Measurements from ENCODE around the gene UBAP1.
"Not testable (repeated sequence)": the region's sequence is repeated elsewhere in the genome, so short reads cannot be mapped to it uniquely, and the experiment has no call there.

UBAP1 gene

DNA sequence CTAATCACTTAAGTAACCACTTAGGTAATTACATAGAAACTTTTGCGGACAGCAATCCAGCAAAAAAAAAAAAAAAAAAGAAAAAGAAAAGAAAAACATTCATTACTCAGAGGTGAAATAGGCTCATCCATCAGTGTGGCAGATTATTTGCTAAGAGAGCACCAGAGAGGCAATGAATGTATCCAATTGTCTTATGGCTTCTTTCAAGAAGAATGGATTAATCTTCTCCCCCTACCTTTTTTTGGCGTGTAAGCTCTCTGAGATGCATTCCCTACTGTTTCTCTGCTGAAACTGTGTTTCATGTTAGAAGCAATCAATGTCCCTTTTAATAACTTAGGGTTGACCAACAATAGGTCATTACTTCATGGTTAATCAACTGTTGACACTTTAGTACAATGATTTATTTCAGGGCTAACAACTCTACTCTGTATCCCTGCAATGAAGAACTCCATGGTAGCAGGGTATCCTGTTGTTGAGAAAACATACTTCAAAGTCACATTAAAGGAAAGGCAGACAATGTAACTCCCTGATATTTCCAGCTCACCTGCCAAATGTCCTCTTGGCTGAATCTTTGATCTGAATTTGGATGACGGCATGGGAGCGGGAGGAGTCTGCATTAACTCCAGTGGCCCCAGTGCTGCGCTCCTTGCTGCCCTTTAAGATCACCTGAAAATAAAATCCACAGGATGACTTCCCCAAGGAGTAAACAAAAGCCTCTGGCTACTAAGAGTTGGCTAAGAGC, 92.6 kb downstream of the UBAP1 start:
- DNase-seq, result no peak

DNA sequence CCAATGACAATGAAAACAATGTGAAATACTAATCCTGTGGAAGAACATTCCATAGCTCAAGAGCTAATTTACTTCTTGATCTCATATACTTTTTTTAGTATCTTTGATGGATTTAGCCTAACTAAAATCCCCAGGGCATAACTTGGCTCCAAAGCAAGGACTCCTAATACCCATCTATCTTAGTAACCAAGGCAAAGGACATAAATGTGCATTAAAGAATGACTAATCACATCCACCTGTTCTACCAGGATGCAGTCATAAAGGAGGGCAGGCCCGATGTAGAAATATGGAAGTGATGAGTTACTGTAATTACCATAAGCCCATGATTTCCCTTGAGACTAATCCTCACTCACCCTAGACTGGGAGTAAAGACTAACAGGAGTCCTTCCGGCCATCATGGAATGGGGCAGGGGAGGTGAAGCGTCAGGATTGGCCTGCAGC, 93.3 kb downstream of the UBAP1 start:
- DNase-seq, result no peak

DNA sequence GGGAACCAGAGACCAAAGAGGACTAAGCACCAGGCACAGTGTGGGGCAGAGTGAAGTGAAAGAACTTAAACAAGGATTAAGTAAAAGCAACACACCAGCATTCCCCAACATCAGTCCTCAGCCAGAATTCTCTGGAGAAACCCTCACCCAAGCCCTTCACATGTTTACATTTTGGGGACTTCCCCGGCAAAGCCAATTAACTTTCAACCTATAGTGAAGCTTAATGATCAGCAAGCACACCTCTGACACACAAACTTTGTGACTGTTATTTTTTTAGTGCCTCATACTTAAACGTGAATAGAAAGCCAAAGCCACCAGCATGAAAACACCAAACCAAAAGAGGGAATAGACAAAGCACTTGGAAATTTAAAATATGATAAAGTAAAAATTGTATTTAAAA, 94.7 kb downstream of the UBAP1 start:
- DNase-seq, result not testable (repeated sequence)

DNA sequence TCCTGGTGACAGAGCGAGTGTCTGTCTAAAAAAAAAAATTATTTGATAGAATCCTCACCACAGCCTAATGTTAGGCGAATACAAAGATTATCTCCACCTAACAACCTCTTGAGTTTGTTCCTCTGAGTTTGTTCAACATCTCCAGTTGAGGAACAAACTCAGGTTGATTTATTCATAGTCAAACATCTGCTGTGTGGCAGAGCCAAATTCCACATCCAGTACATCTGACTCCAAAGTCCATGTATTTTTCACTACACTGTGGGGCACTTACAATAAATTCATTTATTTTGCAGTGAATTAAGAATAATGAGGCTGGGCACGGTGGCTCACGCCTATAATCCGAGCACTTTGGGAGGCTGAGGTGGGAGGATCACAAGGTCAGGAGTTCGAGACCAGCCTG, 97.0 kb downstream of the UBAP1 start:
- DNase-seq, result no peak

DNA sequence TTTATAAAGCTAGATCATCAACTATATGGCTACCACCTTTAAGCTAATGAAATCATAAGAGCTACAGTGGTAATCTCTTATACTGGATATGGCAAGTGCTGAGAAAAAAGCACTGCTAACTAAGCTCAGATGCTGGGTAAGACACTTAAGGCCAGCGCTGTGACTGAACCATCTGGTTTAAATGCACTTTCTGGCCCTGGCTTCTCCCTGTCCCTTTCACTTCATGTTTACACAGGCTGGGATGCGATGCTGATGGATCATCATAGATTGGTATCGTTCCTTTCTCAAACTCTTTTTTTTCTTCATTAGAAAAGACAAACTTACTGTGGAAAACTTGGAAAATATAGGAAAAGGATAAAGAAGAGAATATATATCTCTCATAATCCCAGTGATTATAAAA, 97.9 kb downstream of the UBAP1 start:
- DNase-seq, result no peak

DNA sequence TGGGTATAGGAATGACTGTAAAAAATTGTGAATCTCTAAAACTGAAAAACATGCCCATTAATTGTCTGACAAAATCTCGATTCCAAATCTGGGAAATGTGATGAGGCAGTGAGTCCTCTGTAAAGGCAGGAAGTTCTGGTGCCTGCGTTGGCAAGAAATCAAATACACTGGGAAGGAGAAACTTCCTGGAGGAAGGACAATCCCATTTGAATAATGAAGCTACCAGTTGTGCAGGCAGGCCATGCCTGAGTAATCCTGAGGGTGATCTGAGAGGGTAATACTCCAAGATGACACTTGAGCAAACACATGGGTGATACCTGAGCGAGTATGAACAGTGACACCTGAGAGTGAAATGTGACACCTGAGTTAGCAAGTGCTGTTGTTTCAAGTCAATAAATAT, 100.6 kb downstream of the UBAP1 start:
- DNase-seq, result no peak

DNA sequence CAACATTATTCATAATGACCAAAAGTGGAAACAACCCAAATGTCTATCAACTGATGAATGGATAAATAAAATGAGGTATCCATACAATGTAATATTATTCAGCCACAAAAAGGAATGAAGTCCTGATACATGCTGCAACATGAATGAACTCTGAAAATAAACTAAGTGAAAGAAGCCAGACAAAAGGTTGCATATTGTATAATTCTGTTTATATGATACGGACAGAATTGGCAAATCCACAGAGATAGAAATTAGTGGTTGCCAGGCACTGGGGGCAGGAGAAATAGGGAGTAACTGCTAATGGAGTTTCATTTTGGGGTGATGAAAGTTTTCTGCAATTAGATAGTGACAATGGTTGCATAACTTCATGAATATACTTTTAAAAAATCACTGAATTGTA, 103.3 kb downstream of the UBAP1 start:
- no peak for DNase-seq

DNA sequence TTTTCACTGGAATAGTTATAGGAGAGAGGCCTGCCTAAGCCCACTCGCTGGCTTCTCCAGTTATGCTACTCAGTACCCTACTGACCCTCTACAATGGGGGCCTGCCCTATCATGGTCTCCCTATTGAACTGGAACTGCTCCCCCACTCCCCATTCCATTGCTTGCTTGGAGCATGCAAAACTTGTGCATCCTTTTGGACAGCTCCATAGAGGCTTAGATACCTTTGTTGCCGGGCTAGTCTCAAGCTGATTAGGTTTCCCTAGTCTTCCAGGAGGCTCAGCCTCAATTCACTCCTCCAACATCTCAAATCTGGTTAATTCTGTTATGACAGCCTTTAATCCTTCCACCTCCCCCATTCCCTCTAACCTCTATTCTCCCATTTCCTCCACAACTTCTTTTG, 110.3 kb downstream of the UBAP1 start:
- DNase-seq, result no peak

DNA sequence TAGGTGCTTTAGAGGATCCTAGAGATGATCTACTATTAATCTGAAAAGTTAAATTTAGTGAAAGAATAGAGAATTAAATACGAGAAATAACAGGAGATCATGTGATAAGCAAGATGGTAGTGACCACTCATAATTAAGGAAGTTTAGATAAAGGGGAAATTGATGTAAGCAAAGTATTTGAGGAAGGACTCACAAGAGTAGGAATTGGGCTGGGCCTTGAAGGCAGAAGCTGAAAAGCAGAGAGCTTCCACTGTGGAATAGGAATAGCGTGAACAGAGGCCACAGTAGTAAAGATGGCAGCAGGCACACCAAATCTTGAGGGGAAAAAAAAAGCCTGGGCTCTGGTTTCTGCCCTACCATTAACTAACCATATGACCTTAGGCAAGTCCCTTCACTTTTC, 112.2 kb downstream of the UBAP1 start:
- no peak for DNase-seq

DNA sequence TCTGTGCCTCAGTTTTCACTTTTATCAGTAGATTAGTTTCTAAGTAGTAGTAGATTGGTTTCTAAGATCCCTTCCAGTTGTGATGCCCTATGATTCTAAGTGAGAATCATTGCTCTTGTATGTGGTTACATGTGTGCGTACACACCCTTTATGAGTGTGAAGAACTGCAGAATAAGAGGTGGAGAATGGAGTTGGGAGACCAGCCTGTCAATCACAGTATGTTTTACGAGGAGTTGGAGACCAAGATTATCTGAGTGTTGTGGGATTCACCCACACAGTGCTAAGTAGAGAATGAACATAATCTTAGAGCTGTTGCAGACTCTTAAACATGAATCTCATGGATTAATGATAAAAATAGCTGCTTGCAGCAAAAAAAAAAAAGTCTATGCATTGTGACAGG, 112.6 kb downstream of the UBAP1 start:
- DNase-seq, result no peak

DNA sequence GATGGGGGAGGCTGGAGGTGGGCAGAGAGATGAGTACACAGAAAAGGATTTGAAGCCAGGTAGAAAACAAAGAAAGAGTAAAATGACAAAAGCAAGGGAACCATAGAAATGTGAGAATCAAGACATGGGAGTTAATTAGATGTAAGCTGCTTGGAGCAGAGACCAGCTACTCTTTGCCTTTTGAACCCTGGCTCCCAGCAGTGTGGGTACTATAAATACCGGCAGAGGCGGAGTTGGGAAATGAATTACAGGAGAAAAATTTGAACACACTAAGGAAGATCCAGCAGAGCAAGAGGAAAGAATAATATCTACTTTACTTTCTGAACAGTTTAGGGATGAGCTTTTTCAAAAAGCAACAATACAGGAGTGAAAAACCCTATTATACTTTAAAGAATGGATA, 113.7 kb downstream of the UBAP1 start:
- DNase-seq, result no peak

DNA sequence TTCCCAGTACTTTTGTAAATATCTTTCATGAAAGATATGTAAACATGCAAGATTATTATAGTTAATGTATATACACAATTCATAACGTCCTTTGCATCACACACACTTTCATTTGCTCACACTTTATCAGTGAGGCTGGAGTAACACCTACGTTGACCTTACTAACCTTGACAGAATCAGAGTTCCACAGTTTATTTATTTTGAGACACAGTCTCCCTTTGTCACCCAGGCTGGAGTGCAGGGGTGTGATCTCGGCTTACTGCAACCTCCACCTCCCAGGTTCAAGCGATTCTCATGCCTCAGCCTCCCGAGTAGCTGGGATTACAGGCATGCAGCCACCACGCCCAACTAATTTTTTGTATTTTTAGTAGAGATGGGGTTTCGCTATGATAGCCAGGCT, 122.2 kb downstream of the UBAP1 start:
- DNase-seq, result not testable (repeated sequence)

All from stimulated activated CD4-positive, alpha-beta T cell treated with anti-CD3 and anti-CD28 coated beads, Interleukin-4, amount 100 ng/mL, for 1 hour (primary cell).